Lower leg skin (tissue), 4 donors: ENCODE measurements around the gene XYLT1. TPM values are rescaled to one million over a fixed set of nuclear protein-coding genes. Genes with fewer than 3 reads are reported as not detected.

ENCODE experiments used
- DNase-seq, 2 donors: peaks; one replicate each; pipeline ENCODE4 v3.0.0-alpha.2; 2019; ENCODE audit warnings: low spot score in 2 of 2
- H3K4me3 ChIP-seq: fragments of 200-600 bp; sonication (generic); 2 replicates; pipeline ENCODE4 v1.5.1; 2017; ENCODE audit warnings: mild to moderate bottlenecking, low read depth; ENCODE audit not compliant: poor library complexity, severe bottlenecking
- POLR2A ChIP-seq, 2 donors: fragments of 450-650 bp; IDR thresholded peaks; one replicate each; pipeline ENCODE4 v1.6.1; 2016 to 2017; ENCODE audit warnings: antibody characterized with exemption in 2 of 2, mild to moderate bottlenecking in 1 of 2, moderate library complexity in 1 of 2
- WGBS, 2 donors: methylation state at CpG; one replicate each; pipeline ENCODE4 v1.1.5; 2018; 5-methylcytosine and 5-hydroxymethylcytosine counted together
- intact Hi-C: fragments of 100-400 bp; cut with DNase I; formaldehyde crosslinking; loops from one replicate; pipeline ENCODE4 v1.15.0; 2023; ENCODE audit warnings: low total_unique reads
- total RNA-seq, 4 donors: library from RNA; depleted of rRNA; stranded (reverse); fragments of >200 nt; gene quantifications; one replicate each; pipeline ENCODE4 v1.1.0, GENCODE V29; 2016
- TF ChIP-seq, protein P1 (sequence below), 3 donors: fragments of 450-650 bp; IDR thresholded peaks; one replicate each; pipeline ENCODE4 v1.5.1; 2016; ENCODE audit warnings: antibody characterized with exemption in 3 of 3, mild to moderate bottlenecking in 3 of 3, moderate library complexity in 2 of 3

Gene XYLT1
- total RNA-seq, 4 donors from 2014 or later = 17.2 to 20.3 (median 19.7) TPM

DNA sequence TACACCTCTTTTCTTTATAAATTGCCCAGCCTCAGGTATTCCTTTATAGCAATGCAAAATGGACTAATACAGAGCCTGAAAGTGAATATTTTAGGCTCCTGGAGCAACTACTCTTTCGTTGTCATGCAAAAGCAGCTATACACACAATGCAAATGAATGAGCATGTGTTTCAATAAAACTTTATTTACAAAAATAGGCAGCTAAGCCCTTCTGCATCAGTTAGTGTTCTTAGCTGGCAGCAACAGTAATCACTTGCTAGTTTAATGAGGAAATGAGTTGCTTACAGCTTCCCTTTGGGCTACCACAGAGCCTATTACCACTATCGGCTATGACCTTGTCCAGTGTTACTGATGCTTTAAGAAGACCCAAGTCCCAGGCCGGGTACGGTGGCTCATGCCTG lies 402.9 kb downstream of the XYLT1 start:
- no peak overlapping the region for H3K4me3 ChIP-seq
- intact Hi-C loops = no loop called here
- no peak for DNase-seq
- 85 to 91% methylated on average over 4 of the region's 4 CpGs for WGBS, 2 donors
- TF ChIP-seq, protein P1, sequence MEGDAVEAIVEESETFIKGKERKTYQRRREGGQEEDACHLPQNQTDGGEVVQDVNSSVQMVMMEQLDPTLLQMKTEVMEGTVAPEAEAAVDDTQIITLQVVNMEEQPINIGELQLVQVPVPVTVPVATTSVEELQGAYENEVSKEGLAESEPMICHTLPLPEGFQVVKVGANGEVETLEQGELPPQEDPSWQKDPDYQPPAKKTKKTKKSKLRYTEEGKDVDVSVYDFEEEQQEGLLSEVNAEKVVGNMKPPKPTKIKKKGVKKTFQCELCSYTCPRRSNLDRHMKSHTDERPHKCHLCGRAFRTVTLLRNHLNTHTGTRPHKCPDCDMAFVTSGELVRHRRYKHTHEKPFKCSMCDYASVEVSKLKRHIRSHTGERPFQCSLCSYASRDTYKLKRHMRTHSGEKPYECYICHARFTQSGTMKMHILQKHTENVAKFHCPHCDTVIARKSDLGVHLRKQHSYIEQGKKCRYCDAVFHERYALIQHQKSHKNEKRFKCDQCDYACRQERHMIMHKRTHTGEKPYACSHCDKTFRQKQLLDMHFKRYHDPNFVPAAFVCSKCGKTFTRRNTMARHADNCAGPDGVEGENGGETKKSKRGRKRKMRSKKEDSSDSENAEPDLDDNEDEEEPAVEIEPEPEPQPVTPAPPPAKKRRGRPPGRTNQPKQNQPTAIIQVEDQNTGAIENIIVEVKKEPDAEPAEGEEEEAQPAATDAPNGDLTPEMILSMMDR (IDR thresholded peaks at IDR 0.05) = no peak
- no peak for TF ChIP-seq POLR2A (IDR thresholded peaks at IDR 0.05)

DNA sequence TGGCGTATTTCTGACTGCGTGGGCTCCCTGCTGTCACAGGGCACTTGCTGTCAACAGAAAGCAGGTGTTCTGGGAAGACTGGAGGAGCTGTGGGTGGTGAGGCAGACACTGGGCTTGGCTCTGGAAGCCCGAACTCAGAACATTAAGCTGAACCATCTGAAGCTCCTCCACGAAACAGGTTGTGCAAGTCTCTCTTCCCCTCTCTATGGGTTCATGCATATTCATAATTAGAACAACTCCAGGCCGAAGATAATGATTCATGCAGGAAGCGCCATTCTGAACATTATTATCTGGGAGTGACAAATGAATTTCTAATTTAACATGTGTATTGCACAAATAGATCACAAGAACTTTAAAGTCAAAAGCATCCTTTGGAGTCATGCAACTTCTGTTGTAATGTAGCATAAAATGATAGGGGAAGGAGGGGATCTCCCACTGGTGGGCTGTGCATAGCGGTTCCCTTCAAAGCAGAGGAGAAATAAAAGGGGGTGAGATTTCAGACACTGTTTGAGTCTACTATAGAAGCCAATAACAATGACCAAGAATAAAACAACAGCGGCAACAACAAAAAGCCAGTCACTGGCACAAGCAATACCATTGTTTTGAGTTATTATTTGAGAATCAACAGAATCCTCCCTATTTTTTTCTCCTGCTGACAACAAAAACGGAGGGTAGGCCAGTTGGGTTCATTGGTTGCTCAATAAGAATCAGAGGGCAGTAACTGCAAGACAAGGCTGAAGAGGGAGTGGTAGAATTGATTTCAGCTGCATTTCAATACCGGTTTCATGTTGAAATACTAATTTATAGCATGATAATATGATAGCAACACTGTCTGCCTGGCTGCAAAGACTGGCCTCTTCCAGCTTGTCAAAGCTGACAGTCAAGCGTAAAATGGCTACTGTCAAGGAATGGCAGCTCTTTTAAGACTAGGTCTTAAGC lies 407.3 kb downstream of the XYLT1 start:
- no peak overlapping the region for H3K4me3 ChIP-seq
- TF ChIP-seq, protein P1 (IDR thresholded peaks at IDR 0.05) = no peak
- TF ChIP-seq POLR2A (IDR thresholded peaks at IDR 0.05) = no peak
- intact Hi-C loops = no loop called here
- peak in 1 of 2 donors; percentile 21 for DNase-seq
- WGBS, 2 donors = 43 to 45% methylated on average over 11 of the region's 11 CpGs

DNA sequence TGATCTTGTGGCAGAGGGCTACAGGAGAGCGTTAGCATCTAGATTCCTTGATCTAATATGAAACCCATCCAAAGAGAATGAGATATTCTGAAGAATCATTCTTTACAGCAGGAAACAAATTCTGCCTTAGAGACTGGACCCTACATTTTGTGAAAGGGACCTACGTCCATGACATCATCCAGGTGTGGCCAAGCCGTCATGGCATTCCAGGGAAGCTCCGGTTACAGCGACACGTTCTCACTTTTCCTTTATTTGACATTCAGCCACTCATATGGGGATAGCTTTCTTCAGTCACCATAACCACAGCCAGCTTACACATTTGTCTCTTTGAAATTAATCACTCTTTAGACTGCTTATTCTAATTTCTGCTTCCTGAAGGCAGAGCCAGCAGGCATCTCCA lies 408.1 kb downstream of the XYLT1 start:
- WGBS, 2 donors = 29 to 44% methylated on average over 6 of the region's 6 CpGs
- intact Hi-C loops = no loop called here
- TF ChIP-seq POLR2A (IDR thresholded peaks at IDR 0.05) = no peak
- no peak overlapping the region for H3K4me3 ChIP-seq
- DNase-seq = no peak

DNA sequence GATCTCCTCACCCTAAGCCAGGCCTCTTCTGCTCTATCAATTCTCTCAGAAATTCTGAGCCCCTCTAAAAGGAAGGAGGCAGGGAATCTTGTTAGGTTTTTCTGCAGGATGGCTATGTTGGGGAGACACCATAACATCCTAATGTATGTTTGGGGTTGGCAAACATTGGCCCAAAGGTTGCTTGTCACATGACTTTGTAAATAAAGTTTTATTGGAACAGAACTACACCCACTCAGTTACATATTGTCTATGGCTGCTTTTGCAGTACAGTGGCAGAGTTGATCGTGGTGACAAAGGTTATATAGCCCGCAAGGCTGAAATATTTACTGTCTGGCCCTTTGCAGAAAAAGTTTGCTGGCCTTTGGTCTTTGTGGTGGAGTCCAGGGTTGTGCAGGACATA lies 409.4 kb downstream of the XYLT1 start:
- no peak overlapping the region for H3K4me3 ChIP-seq
- intact Hi-C loops = no loop called here
- WGBS, 2 donors = 89 to 95% methylated on average over 2 of the region's 2 CpGs
- no peak for DNase-seq
- TF ChIP-seq, protein P1 (IDR thresholded peaks at IDR 0.05) = no peak
- no peak for TF ChIP-seq POLR2A (IDR thresholded peaks at IDR 0.05)

DNA sequence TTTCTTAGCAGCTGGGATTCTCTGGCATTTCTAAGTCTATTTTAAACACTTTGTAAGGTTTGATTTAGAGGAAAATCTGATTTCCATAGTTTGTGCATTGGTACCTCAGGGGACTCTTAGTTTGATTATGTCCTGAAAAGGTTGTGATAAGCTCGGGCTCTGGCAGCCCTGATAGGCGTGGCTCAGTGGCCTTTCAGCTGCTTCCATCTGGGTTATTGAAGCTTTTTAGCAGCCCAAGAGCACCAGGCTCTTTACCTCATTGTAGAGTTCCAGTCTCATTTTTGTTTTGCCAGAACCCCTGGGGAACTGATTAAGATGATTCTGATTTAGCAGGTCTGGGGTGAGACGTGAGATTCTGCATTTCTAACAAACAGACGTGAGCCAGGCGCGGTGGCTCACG lies 412.3 kb downstream of the XYLT1 start:
- intact Hi-C loops = no loop called here
- no peak overlapping the region for H3K4me3 ChIP-seq
- 65 to 66% methylated on average over 7 of the region's 7 CpGs for WGBS, 2 donors
- DNase-seq = no peak
- no peak for TF ChIP-seq POLR2A (IDR thresholded peaks at IDR 0.05)
- TF ChIP-seq, protein P1 (IDR thresholded peaks at IDR 0.05) = no peak

DNA sequence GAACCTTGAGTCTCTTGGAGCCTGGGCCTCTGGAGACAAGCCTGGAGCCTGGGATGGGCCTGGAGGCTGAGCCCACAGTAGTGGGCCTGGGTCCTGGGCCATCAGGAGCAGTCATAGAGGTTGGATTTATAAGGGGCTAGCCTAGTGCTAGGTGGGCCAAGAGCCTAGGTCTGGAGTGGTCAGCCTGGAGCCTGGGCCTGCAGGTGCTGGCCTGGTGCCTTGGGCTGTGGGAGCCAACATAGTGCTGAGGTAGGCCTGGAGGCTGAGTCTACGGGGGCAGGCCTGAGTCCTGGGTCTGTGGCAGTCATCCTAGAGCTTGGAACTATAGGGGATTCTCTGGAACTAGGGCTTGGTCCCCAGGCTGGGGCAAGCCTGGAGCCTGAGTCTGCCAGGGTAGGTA lies 414.1 kb downstream of the XYLT1 start:
- intact Hi-C loops = no loop called here
- 75 to 82% methylated on average over 1 of the region's 1 CpG for WGBS, 2 donors
- no peak for DNase-seq
- no peak overlapping the region for H3K4me3 ChIP-seq
- TF ChIP-seq, protein P1 (IDR thresholded peaks at IDR 0.05) = no peak
- TF ChIP-seq POLR2A (IDR thresholded peaks at IDR 0.05) = no peak
